ENCODE results near the gene NDUFS7. TPM values are rescaled to one million over a fixed set of nuclear protein-coding genes. Genes with fewer than 3 reads are reported as not detected.
A peak's percentile ranks its signal among the peaks of the same experiment; 100 is the strongest.

NDUFS7 gene
- total and polyA plus RNA-seq, 7 donors = 99.4 to 262 (median 156) TPM

GRCh38 chr19:1411255-1412191, 27.8 kb downstream of the NDUFS7 start:
- intact Hi-C loops (cut with DNase I) = no loop called here
- H3K4me3 ChIP-seq = no peak overlapping the region
- no peaks in the 10 kb centered on the region for H3K9me3 ChIP-seq
- 56 to 72% methylated on average over 29 of the region's 29 CpGs for WGBS, 2 donors
- H3K27me3 ChIP-seq = no peaks in the 10 kb centered on the region
- DNase-seq = no peak
- H3K4me1 ChIP-seq = peaks cover 4 to 78% (median 71%) of the 10 kb centered on the region in 4 donors
- TF ChIP-seq, protein P1, sequence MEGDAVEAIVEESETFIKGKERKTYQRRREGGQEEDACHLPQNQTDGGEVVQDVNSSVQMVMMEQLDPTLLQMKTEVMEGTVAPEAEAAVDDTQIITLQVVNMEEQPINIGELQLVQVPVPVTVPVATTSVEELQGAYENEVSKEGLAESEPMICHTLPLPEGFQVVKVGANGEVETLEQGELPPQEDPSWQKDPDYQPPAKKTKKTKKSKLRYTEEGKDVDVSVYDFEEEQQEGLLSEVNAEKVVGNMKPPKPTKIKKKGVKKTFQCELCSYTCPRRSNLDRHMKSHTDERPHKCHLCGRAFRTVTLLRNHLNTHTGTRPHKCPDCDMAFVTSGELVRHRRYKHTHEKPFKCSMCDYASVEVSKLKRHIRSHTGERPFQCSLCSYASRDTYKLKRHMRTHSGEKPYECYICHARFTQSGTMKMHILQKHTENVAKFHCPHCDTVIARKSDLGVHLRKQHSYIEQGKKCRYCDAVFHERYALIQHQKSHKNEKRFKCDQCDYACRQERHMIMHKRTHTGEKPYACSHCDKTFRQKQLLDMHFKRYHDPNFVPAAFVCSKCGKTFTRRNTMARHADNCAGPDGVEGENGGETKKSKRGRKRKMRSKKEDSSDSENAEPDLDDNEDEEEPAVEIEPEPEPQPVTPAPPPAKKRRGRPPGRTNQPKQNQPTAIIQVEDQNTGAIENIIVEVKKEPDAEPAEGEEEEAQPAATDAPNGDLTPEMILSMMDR (IDR thresholded peaks at IDR 0.05) = no peak
- TF ChIP-seq EP300 (IDR thresholded peaks at IDR 0.05) (no peak), POLR2A (IDR thresholded peaks at IDR 0.05) (no peak), POLR2AphosphoS5 (IDR thresholded peaks at IDR 0.05) (no peak)
- peaks cover 0 to 11% (median 4%) of the 10 kb centered on the region in 4 donors for H3K36me3 ChIP-seq
- peak overlapping the region; percentile 2 to 54 (median 30) for H3K27ac ChIP-seq

GRCh38 chr19:1412323-1412923, 28.7 kb downstream of the NDUFS7 start:
- H3K27me3 ChIP-seq = no peaks in the 10 kb centered on the region
- WGBS, 2 donors = 72 to 81% methylated on average over 21 of the region's 21 CpGs
- no peak overlapping the region for H3K4me3 ChIP-seq
- DNase-seq = no peak
- peaks cover 0 to 11% (median 4%) of the 10 kb centered on the region in 4 donors for H3K36me3 ChIP-seq
- peak overlapping the region in 2 of 4 donors; percentile 25 to 54 for H3K27ac ChIP-seq
- peaks cover 4 to 83% (median 78%) of the 10 kb centered on the region in 4 donors for H3K4me1 ChIP-seq
- no peak for TF ChIP-seq EP300 (IDR thresholded peaks at IDR 0.05)
- TF ChIP-seq, protein P1 (IDR thresholded peaks at IDR 0.05) = no peak
- no peaks in the 10 kb centered on the region for H3K9me3 ChIP-seq
- intact Hi-C loops (cut with DNase I) = no loop called here

DNA sequence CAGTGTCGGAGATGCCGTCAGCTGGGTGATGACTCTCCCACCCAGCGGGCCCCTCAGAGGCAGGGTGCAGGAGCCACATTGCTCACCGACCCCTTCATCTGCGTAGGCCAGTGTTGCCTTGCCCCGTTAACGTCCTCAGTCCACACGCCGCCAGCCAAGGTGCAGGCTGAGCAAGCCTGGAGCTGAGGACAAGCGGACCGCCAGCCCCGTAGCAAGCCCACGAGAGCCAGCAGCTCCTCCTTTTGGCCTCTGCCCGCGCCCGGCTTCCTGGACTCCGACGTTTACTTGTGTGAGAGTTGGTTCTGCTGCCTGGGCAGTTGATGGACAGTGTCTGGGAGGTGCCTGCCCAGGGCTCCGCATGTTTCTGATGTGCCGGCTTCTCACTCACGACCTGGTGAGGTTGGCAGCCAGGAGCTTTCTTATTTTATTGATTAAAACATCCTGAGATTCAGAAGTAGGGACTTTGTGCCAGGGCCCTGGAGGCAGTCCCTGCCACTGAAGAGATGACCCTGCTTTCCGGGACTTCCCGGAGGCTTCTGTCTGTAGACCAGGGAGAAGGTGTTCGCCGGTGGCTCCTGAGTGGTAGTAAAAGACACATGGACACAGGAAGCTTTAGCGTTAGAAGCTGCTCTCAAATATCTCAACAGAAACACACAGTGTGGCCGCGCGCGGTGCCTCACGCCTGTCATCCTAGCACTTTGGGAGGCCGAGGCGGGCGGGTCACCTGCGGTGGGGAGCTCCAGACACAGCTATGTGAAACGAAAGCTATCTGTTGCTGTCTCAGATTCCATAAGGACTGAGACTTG, 29.5 kb downstream of the NDUFS7 start:
- Histone ChIP-seq H3K27ac (peak overlapping the region in 3 of 4 donors; percentile 2 to 54 (median 12)), H3K27me3 (no peaks in the 10 kb centered on the region), H3K9me3 (no peaks in the 10 kb centered on the region), H3K4me3 (no peak overlapping the region), H3K4me1 (peaks cover 4 to 91% (median 84%) of the 10 kb centered on the region in 4 donors), H3K36me3 (peaks cover 0 to 11% (median 4%) of the 10 kb centered on the region in 4 donors)
- 80 to 86% methylated on average over 36 of the region's 36 CpGs for WGBS, 2 donors
- intact Hi-C loops (cut with DNase I) = no loop called here
- TF ChIP-seq POLR2A (IDR thresholded peaks at IDR 0.05) (no peak), POLR2AphosphoS5 (IDR thresholded peaks at IDR 0.05) (no peak), EP300 (IDR thresholded peaks at IDR 0.05) (no peak)
- TF ChIP-seq, protein P1 (IDR thresholded peaks at IDR 0.05) = no peak
- DNase-seq = no peak

DNA sequence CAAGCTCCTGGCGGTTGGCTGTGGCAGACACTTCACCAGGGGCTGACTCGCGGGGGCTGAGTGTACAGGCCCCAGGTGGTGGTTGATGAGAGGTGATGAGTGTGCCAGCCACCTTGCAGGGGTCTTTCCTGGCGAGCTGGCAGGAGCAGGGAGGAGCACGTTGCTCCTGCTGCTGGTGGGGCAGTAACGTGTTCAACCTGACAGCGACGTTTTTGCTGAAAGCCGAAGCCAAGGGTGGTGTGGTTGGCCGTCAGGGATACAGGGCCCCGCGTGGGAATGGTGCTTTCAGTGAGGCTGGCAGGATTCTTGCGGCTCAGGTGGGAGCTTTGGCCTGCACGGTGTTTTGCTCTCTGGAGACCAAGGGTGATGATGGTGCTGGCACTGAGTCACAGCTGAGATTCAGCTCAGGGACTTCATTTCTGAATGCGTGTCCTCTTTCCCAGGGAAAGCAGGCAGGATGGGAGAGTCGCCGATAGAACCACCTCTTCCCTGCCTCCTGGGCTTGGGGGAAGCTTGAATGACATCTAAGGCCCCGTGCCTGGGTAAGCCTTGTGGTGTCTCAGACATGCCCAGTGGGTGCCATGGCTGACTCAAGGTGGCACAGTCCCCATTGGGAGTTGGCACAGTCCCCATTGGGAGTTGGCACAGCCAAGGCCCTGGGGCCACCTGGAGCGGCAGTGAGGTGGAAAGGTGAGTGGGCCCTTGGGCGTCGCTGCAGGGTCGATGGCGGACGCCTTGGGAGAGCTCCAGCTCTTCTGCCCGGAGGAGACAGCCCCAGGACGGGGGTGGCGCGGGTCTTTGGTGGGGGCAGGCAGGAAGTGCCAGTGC, 32.5 kb downstream of the NDUFS7 start:
- Histone ChIP-seq H3K27ac (peak overlapping the region; percentile 73 to 85 (median 82)), H3K9me3 (no peaks in the 10 kb centered on the region), H3K36me3 (peaks cover 9 to 38% (median 20%) of the 10 kb centered on the region in 4 donors), H3K4me1 (peaks cover 0 to 73% (median 57%) of the 10 kb centered on the region in 4 donors), H3K4me3 (no peak overlapping the region), H3K27me3 (no peaks in the 10 kb centered on the region)
- 76 to 83% methylated on average over 28 of the region's 28 CpGs for WGBS, 2 donors
- TF ChIP-seq POLR2A (IDR thresholded peaks at IDR 0.05) (no peak), POLR2AphosphoS5 (IDR thresholded peaks at IDR 0.05) (no peak), EP300 (IDR thresholded peaks at IDR 0.05) (no peak)
- TF ChIP-seq, protein P1 (IDR thresholded peaks at IDR 0.05) = no peak
- intact Hi-C loops (cut with DNase I) = no loop called here
- no peak for DNase-seq

Data from sigmoid colon (tissue), 7 donors.